Gastroesophageal sphincter (tissue), 4 donors: ENCODE results near the gene FBXO3. TPM values are rescaled to one million over a fixed set of nuclear protein-coding genes. Genes with fewer than 3 reads are reported as not detected.
A peak's percentile ranks its signal among the peaks of the same experiment; 100 is the strongest.

ENCODE experiments used
- ATAC-seq: fragments of 150-250 bp; one replicate; pipeline ENCODE4 v1.9.1; 2016; ENCODE audit warnings: mild to moderate bottlenecking, moderate library complexity
- H3K27ac ChIP-seq, 4 donors: fragments of 200-600 bp; sonication (generic) in 3 of 4; 1 replicate in 3 of 4; 2 replicates in 1 of 4; pipeline ENCODE4 v1.5.1; 2016 to 2019
- H3K27me3 ChIP-seq: fragments of 200-600 bp; sonication (generic); one replicate; pipeline ENCODE4 v1.5.1; 2019
- H3K36me3 ChIP-seq, 2 donors: fragments of 200-600 bp; sonication (generic); one replicate each; pipeline ENCODE4 v1.5.1; 2019; ENCODE audit warnings: control low read depth in 1 of 2
- H3K4me1 ChIP-seq, 3 donors: fragments of 200-600 bp; sonication (generic); 1 replicate in 2 of 3; 2 replicates in 1 of 3; pipeline ENCODE4 v1.5.1; 2016 to 2019; ENCODE audit warnings: control low read depth in 2 of 3
- H3K4me3 ChIP-seq, 2 donors: fragments of 200-600 bp; sonication (generic); one replicate each; pipeline ENCODE4 v1.5.1; 2019; ENCODE audit warnings: mild to moderate bottlenecking in 1 of 2, moderate library complexity in 1 of 2
- H3K9me3 ChIP-seq, 3 donors: fragments of 200-600 bp; sonication (generic); one replicate each; pipeline ENCODE4 v1.5.1; 2017 to 2019; ENCODE audit warnings: control low read depth in 2 of 3
- EP300 ChIP-seq: sonication (generic); formaldehyde crosslinking; IDR thresholded peaks from one replicate; pipeline ENCODE4 v1.6.1; 2017; ENCODE audit warnings: antibody characterized with exemption, mild to moderate bottlenecking
- POLR2A ChIP-seq, 2 donors: fragments of 450-650 bp; IDR thresholded peaks; one replicate each; pipeline ENCODE4 v1.6.1; 2017; ENCODE audit warnings: antibody characterized with exemption in 2 of 2, mild to moderate bottlenecking in 2 of 2, moderate library complexity in 1 of 2
- POLR2AphosphoS5 ChIP-seq: sonication (generic); formaldehyde crosslinking; IDR thresholded peaks from one replicate; pipeline ENCODE4 v1.6.1; 2017; ENCODE audit warnings: antibody characterized with exemption
- WGBS, 2 donors: methylation state at CpG; one replicate each; pipeline ENCODE4 v1.1.5; 2018; ENCODE audit warnings: low coverage in 1 of 2; 5-methylcytosine and 5-hydroxymethylcytosine counted together
- total RNA-seq, 4 donors: library from RNA; depleted of rRNA; stranded (reverse); fragments of >200 nt; gene quantifications; one replicate each; pipeline ENCODE4 v1.1.0, GENCODE V29; 2016
- TF ChIP-seq, protein P1 (sequence below), 4 experiments: fragments of 200-600 bp in 2 of 4; fragments of 450-650 bp in 2 of 4; sonication (generic) in 1 of 4; IDR thresholded peaks; one replicate each; pipeline ENCODE4 v1.5.1; 2017 to 2019; ENCODE audit warnings: antibody characterized with exemption in 4 of 4, mild to moderate bottlenecking in 2 of 4, moderate library complexity in 2 of 4

The FBXO3 gene
- total RNA-seq, 4 donors from 2014 or later: 38.8 to 81.4 (median 55.7) TPM

DNA sequence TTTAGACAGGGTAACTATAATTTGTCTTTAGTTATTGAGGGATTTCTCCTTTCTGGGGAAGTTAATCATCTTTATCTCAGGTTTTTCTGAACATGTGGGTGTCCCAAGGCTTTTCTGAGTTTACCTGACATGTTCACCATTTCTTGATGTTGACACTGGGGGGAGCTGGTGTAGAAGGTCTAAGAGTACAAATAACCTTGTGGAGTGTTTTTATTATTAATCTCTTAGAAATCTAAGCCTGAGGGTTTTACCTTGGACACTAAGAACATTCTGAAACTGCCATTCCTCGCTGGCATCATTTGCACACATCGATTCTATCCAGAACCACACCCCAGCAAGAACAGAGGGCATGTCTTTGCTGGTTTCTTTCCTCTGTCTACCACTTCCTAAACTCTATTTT, 58.1 kb downstream of the FBXO3 start:
- ATAC-seq: no peak
- Histone ChIP-seq H3K27ac (peak overlapping the region in 3 of 4 donors; percentile 15 to 47 (median 25)), H3K36me3 (peaks cover 2 to 93% of the 10 kb centered on the region in 2 donors), H3K4me1 (peaks cover 2 to 51% (median 9%) of the 10 kb centered on the region in 3 donors), H3K4me3 (no peak overlapping the region), H3K9me3 (no peaks in the 10 kb centered on the region), H3K27me3 (no peaks in the 10 kb centered on the region)
- TF ChIP-seq EP300: no peak
- TF ChIP-seq, protein P1, sequence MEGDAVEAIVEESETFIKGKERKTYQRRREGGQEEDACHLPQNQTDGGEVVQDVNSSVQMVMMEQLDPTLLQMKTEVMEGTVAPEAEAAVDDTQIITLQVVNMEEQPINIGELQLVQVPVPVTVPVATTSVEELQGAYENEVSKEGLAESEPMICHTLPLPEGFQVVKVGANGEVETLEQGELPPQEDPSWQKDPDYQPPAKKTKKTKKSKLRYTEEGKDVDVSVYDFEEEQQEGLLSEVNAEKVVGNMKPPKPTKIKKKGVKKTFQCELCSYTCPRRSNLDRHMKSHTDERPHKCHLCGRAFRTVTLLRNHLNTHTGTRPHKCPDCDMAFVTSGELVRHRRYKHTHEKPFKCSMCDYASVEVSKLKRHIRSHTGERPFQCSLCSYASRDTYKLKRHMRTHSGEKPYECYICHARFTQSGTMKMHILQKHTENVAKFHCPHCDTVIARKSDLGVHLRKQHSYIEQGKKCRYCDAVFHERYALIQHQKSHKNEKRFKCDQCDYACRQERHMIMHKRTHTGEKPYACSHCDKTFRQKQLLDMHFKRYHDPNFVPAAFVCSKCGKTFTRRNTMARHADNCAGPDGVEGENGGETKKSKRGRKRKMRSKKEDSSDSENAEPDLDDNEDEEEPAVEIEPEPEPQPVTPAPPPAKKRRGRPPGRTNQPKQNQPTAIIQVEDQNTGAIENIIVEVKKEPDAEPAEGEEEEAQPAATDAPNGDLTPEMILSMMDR (IDR thresholded peaks at IDR 0.05): peak in 2 of 4 experiments; percentile 19 to 51
- no peak for TF ChIP-seq POLR2A (IDR thresholded peaks at IDR 0.05)
- WGBS, 2 donors: 47% methylated on average over 2 of the region's 2 CpGs; no CpG with 5 or more reads in 1 of the 2 donors

DNA sequence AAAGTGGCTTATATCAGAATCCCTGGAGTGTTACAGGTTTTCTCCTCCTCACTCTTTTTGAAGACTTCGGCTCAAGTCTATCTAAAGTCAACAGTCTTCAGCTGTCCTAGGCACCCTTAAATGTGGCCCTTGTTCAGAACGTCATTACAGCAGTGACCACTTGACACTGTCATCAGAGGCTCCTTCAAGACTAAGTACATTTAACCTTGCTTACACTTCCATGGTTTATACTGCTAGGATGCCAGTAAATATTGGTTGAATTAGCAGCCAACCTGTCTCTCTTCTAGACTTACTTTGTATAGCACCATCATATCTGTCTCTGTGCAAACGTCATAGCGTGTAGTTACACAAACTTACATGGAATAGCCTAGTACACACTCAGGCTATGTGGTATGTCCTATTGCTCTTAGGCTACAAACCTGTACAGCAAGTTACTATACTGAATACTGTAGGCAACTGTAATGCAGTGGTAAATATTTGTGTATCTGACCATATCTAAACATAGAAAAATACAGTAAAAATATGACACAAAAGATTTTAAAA, 60.4 kb downstream of the FBXO3 start:
- H3K36me3 ChIP-seq: peaks cover 11 to 93% of the 10 kb centered on the region in 2 donors
- TF ChIP-seq, protein P1 (IDR thresholded peaks at IDR 0.05): no peak
- TF ChIP-seq POLR2A (IDR thresholded peaks at IDR 0.05) (no peak), EP300 (no peak), POLR2AphosphoS5 (no peak)
- H3K4me1 ChIP-seq: peaks cover 2 to 42% (median 7%) of the 10 kb centered on the region in 3 donors
- H3K27ac ChIP-seq: no peak overlapping the region
- no peak overlapping the region for H3K4me3 ChIP-seq
- ATAC-seq: no peak
- 63 to 81% methylated on average over 4 of the region's 4 CpGs for WGBS, 2 donors
- H3K9me3 ChIP-seq: no peaks in the 10 kb centered on the region
- no peaks in the 10 kb centered on the region for H3K27me3 ChIP-seq

DNA sequence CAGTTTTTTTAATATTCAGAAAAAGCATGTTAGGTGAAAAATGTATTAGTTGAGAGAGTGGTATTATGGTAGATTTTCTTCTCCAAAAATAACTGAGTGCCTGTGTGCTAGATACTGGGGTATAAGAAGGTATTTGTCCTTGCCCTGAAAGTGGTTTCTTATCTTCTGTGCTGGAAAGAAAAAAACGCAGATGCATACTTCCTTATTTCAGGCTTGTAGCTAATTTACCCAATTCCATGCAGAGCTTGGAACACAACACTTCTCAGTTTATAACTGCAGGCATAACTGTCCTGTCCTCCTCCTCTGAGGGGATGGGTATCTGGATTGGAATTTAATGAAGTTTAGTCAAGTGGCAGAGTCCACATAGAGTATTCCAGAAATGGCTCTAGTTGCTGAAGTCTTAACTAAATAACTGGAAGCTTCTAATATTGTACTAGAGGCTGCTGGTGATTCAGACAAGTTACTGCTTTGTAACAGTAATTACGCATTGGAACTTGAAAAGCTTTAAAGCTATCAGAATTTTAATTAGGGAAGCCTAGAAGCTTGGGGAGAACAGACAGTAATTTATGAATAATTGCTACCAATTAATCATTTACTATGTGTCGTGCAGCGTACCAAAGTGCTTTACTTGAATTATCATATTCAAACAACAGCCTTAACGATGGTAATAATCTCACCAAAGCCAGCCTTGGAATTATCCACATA, 61.0 kb downstream of the FBXO3 start:
- H3K9me3 ChIP-seq: no peaks in the 10 kb centered on the region
- TF ChIP-seq POLR2A (IDR thresholded peaks at IDR 0.05) (no peak), EP300 (no peak), POLR2AphosphoS5 (no peak)
- TF ChIP-seq, protein P1 (IDR thresholded peaks at IDR 0.05): no peak
- H3K27me3 ChIP-seq: no peaks in the 10 kb centered on the region
- H3K36me3 ChIP-seq: peaks cover 11 to 93% of the 10 kb centered on the region in 2 donors
- H3K27ac ChIP-seq: no peak overlapping the region
- peaks cover 2 to 47% (median 7%) of the 10 kb centered on the region in 3 donors for H3K4me1 ChIP-seq
- 63 to 77% methylated on average over 5 of the region's 5 CpGs for WGBS, 2 donors
- no peak for ATAC-seq
- H3K4me3 ChIP-seq: no peak overlapping the region

DNA sequence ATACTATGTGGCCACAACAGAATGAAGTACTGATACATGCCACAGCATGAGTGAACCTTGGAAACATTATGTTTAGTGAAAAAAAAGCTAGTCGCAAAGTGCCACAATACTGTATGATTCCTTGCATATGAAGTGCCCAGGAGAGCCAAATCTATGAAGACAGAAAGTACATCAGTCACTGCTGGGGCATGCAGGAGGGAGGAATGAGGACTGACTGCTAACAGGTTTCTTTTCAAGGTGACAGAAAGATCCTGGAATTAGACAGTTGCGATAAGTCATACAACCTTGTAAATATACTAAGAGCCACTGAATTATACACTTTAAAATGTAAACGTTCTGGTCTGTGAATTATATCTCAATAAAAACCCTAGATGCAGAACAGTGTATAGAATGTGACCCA, 61.9 kb downstream of the FBXO3 start:
- Histone ChIP-seq H3K27me3 (no peaks in the 10 kb centered on the region), H3K4me3 (no peak overlapping the region), H3K4me1 (peaks cover 2 to 51% (median 7%) of the 10 kb centered on the region in 3 donors), H3K27ac (no peak overlapping the region), H3K9me3 (no peaks in the 10 kb centered on the region), H3K36me3 (peaks cover 11 to 92% of the 10 kb centered on the region in 2 donors)
- TF ChIP-seq POLR2AphosphoS5 (no peak), EP300 (no peak), POLR2A (IDR thresholded peaks at IDR 0.05) (no peak)
- TF ChIP-seq, protein P1 (IDR thresholded peaks at IDR 0.05): no peak
- WGBS, 2 donors: 67 to 73% methylated on average over 2 to 3 of the region's 3 CpGs
- ATAC-seq: no peak

DNA sequence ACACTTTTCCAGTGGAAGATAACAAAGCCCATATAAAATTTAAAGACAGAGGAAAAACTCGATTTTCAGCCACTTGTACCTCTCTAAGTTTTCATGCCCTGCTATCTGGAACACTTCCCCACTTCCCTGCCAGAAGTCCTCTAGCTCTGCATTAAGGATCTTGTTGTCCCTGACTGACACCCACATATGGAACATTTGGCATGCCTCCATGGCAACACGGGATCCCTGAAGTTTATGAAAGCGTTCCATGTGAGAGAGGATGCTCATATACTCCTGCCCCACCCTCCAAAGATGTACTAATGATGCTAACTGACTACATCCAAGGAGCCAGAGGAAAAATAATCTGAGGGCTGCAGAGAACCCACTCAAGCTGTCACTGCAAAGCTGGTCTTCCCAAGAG, 64.9 kb downstream of the FBXO3 start:
- peaks cover 11 to 84% of the 10 kb centered on the region in 2 donors for H3K36me3 ChIP-seq
- no peak for ATAC-seq
- TF ChIP-seq POLR2AphosphoS5 (no peak), EP300 (no peak), POLR2A (IDR thresholded peaks at IDR 0.05) (no peak)
- TF ChIP-seq, protein P1 (IDR thresholded peaks at IDR 0.05): no peak
- H3K9me3 ChIP-seq: no peaks in the 10 kb centered on the region
- peaks cover 0 to 47% (median 5%) of the 10 kb centered on the region in 3 donors for H3K4me1 ChIP-seq
- WGBS, 2 donors: 36 to 69% methylated on average over 1 to 3 of the region's 3 CpGs
- H3K4me3 ChIP-seq: no peak overlapping the region
- H3K27ac ChIP-seq: no peak overlapping the region
- H3K27me3 ChIP-seq: no peaks in the 10 kb centered on the region
